DND-41 (cell line): ENCODE data around the gene ZNF827.

Experiments used
- EZH2 ChIP-seq: IDR thresholded peaks from 3 replicates; pipeline ENCODE4 v1.6.1; 2012; ENCODE audit warnings: borderline replicate concordance, low read depth, mild to moderate bottlenecking, moderate library complexity, low read length, inconsistent platforms; ENCODE audit not compliant: severe bottlenecking
- TF ChIP-seq, protein P1 (sequence below): IDR thresholded peaks from 2 replicates; pipeline ENCODE4 v1.5.1; 2012; ENCODE audit warnings: borderline replicate concordance, low read length, moderate library complexity, mild to moderate bottlenecking; ENCODE audit not compliant: poor library complexity, severe bottlenecking; ENCODE audit errors: extremely low read depth

DNA sequence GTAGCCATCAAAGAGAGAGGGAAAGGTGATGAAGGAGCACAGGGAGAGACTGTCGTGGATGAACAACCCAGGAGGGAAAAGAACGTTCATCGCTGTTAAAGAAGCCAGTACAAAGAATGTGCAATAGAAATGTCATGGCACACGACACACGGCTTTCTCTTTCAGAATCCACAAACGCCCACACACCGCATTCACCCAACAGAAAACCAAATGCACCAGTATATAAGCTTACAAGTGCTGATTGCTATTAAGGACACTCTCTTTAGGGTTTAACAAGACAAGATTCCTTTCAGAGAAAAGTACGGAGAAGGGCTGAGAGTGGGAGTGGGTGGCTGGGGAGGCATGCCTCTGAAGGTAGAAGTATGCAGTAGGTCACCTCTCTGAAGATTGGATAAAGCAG lies 178.4 kb downstream of the ZNF827 start:
- TF ChIP-seq, protein P1, sequence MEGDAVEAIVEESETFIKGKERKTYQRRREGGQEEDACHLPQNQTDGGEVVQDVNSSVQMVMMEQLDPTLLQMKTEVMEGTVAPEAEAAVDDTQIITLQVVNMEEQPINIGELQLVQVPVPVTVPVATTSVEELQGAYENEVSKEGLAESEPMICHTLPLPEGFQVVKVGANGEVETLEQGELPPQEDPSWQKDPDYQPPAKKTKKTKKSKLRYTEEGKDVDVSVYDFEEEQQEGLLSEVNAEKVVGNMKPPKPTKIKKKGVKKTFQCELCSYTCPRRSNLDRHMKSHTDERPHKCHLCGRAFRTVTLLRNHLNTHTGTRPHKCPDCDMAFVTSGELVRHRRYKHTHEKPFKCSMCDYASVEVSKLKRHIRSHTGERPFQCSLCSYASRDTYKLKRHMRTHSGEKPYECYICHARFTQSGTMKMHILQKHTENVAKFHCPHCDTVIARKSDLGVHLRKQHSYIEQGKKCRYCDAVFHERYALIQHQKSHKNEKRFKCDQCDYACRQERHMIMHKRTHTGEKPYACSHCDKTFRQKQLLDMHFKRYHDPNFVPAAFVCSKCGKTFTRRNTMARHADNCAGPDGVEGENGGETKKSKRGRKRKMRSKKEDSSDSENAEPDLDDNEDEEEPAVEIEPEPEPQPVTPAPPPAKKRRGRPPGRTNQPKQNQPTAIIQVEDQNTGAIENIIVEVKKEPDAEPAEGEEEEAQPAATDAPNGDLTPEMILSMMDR: no peak
- TF ChIP-seq EZH2: no peak
